WTC11 (cell line): ENCODE data around the gene ARL15. TPM values are rescaled to one million over a fixed set of nuclear protein-coding genes. Genes with fewer than 3 reads are reported as not detected.

ENCODE experiments used
- ATAC-seq: fragments of 200-7000 bp; cut with Tn5 transposase; 2 replicates; pipeline ENCODE4 v1.10.0; 2021; ENCODE audit warnings: mild to moderate bottlenecking, moderate library complexity
- CTCF ChIA-PET: fragments of 300-600 bp; sonication (Branson Sonifier 250); formaldehyde crosslinking; loops from one replicate; lab custom pipeline; 2021; ENCODE audit warnings: antibody characterized with exemption; lab: Charles Lee
- POLR2A ChIA-PET: fragments of 350-600 bp; sonication (Branson Sonifier 250); formaldehyde crosslinking; loops from one replicate; lab custom pipeline; 2021; ENCODE audit warnings: antibody characterized with exemption; lab: Charles Lee
- DNase-seq: peaks from one replicate; pipeline ENCODE4 v3.0.0; 2021; ENCODE audit warnings: low spot score
- H3K27ac Mint-ChIP-seq: 2 replicates; pipeline ENCODE4 v1.8.0; 2021; ENCODE audit warnings: mixed read lengths
- H3K27me3 Mint-ChIP-seq: 2 replicates; pipeline ENCODE4 v1.8.0; 2021; ENCODE audit warnings: low read depth, mild to moderate bottlenecking, moderate library complexity, mixed read lengths
- H3K36me3 Mint-ChIP-seq: 2 replicates; pipeline ENCODE4 v1.8.0; 2021; ENCODE audit warnings: mixed read lengths
- H3K4me1 Mint-ChIP-seq: 2 replicates; pipeline ENCODE4 v1.8.0; 2022; ENCODE audit warnings: mixed read lengths
- H3K4me3 Mint-ChIP-seq: 2 replicates; pipeline ENCODE4 v1.8.0; 2021; ENCODE audit warnings: mild to moderate bottlenecking, moderate library complexity, mixed read lengths
- H3K9me3 Mint-ChIP-seq: 2 replicates; pipeline ENCODE4 v1.8.0; 2021; ENCODE audit warnings: mixed read lengths
- AFF4 ChIP-seq: sonication (generic); formaldehyde crosslinking; IDR thresholded peaks from 2 replicates; pipeline ENCODE4 v1.8.1; 2023; ENCODE audit warnings: mild to moderate bottlenecking, missing genetic modification reagents, borderline replicate concordance
- AR ChIP-seq: fragments of 250-450 bp; sonication (Bioruptor Pico); IDR thresholded peaks from 2 replicates; pipeline ENCODE4 v1.9.0; 2021; ENCODE audit warnings: mild to moderate bottlenecking
- ATF1 ChIP-seq: sonication (generic); formaldehyde crosslinking; IDR thresholded peaks from 2 replicates; pipeline ENCODE4 v1.8.1; 2023; ENCODE audit warnings: mild to moderate bottlenecking, moderate library complexity, missing genetic modification reagents
- ATF6 ChIP-seq: sonication (generic); formaldehyde crosslinking; IDR thresholded peaks from 2 replicates; pipeline ENCODE4 v1.8.1; 2023; ENCODE audit warnings: mild to moderate bottlenecking, missing genetic modification reagents
- CREB1 ChIP-seq: sonication (generic); formaldehyde crosslinking; IDR thresholded peaks from 2 replicates; pipeline ENCODE4 v1.8.0; 2023; ENCODE audit warnings: mild to moderate bottlenecking, missing genetic modification reagents
- ELF4 ChIP-seq: sonication (generic); formaldehyde crosslinking; IDR thresholded peaks from 2 replicates; pipeline ENCODE4 v1.8.1; 2022; ENCODE audit warnings: low read depth, mild to moderate bottlenecking, moderate library complexity, missing genetic modification reagents
- ESRRA ChIP-seq: sonication (generic); formaldehyde crosslinking; IDR thresholded peaks from 2 replicates; pipeline ENCODE4 v1.8.1; 2022; ENCODE audit warnings: mild to moderate bottlenecking, missing genetic modification reagents, borderline replicate concordance
- GABPB1 ChIP-seq: sonication (generic); formaldehyde crosslinking; IDR thresholded peaks from 2 replicates; pipeline ENCODE4 v1.8.1; 2023; ENCODE audit warnings: mild to moderate bottlenecking, missing genetic modification reagents
- GRHL2 ChIP-seq: fragments of 250-450 bp; sonication (Bioruptor Pico); IDR thresholded peaks from 2 replicates; pipeline ENCODE4 v1.8.0; 2022; ENCODE audit warnings: mild to moderate bottlenecking, moderate library complexity; ENCODE audit not compliant: insufficient replicate concordance, severe bottlenecking
- GTF2I ChIP-seq: fragments of 250-450 bp; sonication (Bioruptor Pico); conservative IDR thresholded peaks from 2 replicates; pipeline ENCODE4 v1.4.0; 2021; ENCODE audit warnings: mild to moderate bottlenecking
- HMGA2 ChIP-seq: fragments of 250-450 bp; sonication (Bioruptor Pico); IDR thresholded peaks from 2 replicates; pipeline ENCODE4 v1.4.0; 2021; ENCODE audit warnings: mild to moderate bottlenecking, moderate library complexity
- JAZF1 ChIP-seq: fragments of 250-450 bp; sonication (Bioruptor Pico); IDR thresholded peaks from 2 replicates; pipeline ENCODE4 v1.9.0; 2021; ENCODE audit warnings: moderate library complexity, mild to moderate bottlenecking, inconsistent platforms
- KAT7 ChIP-seq: sonication (generic); formaldehyde crosslinking; IDR thresholded peaks from 2 replicates; pipeline ENCODE4 v1.8.1; 2023; ENCODE audit warnings: missing genetic modification reagents, mild to moderate bottlenecking, borderline replicate concordance
- MLX ChIP-seq: sonication (generic); formaldehyde crosslinking; IDR thresholded peaks from 2 replicates; pipeline ENCODE4 v1.8.1; 2023; ENCODE audit warnings: mild to moderate bottlenecking, missing genetic modification reagents, moderate library complexity
- NR3C1 ChIP-seq: sonication (generic); formaldehyde crosslinking; conservative IDR thresholded peaks from 2 replicates; pipeline ENCODE4 v1.8.1; 2023; ENCODE audit warnings: low read depth, mild to moderate bottlenecking, missing genetic modification reagents
- SMAD3 ChIP-seq: sonication (generic); formaldehyde crosslinking; IDR thresholded peaks from 2 replicates; pipeline ENCODE4 v1.8.0; 2022; ENCODE audit warnings: missing genetic modification reagents, mild to moderate bottlenecking, borderline replicate concordance
- SOX15 ChIP-seq: fragments of 250-450 bp; sonication (Bioruptor Pico); IDR thresholded peaks from 2 replicates; pipeline ENCODE4 v1.9.0; 2021; ENCODE audit warnings: mild to moderate bottlenecking
- TCF7 ChIP-seq: sonication (generic); formaldehyde crosslinking; IDR thresholded peaks from 2 replicates; pipeline ENCODE4 v1.8.0; 2022; ENCODE audit warnings: mild to moderate bottlenecking, low read depth, missing genetic modification reagents, moderate library complexity
- ZNF138 ChIP-seq: sonication (generic); formaldehyde crosslinking; conservative IDR thresholded peaks from 2 replicates; pipeline ENCODE4 v1.8.1; 2022; ENCODE audit warnings: mild to moderate bottlenecking, moderate library complexity, missing genetic modification reagents
- ZNF232 ChIP-seq: sonication (generic); formaldehyde crosslinking; IDR thresholded peaks from 2 replicates; pipeline ENCODE4 v1.8.0; 2022; ENCODE audit warnings: mild to moderate bottlenecking, missing genetic modification reagents
- total RNA-seq: library from RNA; stranded (reverse); gene quantifications from 3 replicates; pipeline ENCODE4 v1.2.3, GENCODE V29; 2021
- TF ChIP-seq, protein P1 (sequence below): fragments of 250-450 bp; sonication (Bioruptor Pico); IDR thresholded peaks from 2 replicates; pipeline ENCODE4 v1.9.0; 2021; ENCODE audit warnings: moderate library complexity, mild to moderate bottlenecking, inconsistent platforms, borderline replicate concordance

The ARL15 gene
- total RNA-seq, 1 experiment from 2014 or later, result 20.1 TPM

- no peaks in the 10 kb centered on the region for H3K36me3 Mint-ChIP-seq
Observed at GRCh38 chr5:54259090-54259489, 51.3 kb downstream of the ARL15 start.

DNA sequence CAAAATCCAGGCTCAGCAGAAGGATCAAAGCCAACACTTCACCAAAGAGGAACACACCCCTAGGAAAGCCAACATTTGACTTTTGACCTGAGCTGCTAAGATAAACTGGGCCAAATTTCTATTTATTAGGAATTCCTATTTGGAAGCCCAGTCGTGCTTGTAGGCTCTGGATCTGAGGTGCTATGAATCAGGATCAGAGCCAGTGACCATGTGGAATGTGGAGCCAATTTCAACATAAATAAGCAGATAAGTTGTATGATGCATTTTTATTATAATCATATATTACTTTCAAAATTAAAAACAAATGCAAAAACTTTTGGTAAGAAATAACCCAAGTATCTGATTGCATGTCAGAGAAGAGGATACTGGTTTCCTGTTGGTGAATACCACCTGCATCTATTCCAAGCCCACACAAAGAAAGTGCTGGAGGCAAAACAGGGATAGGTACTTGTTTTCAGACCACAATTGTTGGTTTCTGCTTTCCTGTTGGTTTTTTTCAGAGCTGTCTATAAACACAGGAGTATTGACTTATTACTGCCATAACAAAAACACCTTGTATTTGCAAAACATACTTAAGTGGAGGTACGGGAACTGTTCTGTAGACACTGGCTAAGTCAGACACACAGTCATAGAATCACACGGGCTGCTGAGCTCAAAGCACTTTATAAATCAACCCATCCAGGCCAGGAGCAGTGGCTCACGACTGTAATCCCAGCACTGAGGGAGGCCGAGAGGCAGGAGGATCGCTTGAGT lies 52.8 kb downstream of the ARL15 start:
- ATAC-seq, result no peak
- TF ChIP-seq KAT7 (no peak), GTF2I (CRISPR knock-in tag) (no peak), TCF7 (CRISPR knock-in tag) (no peak)
- TF ChIP-seq, protein P1, sequence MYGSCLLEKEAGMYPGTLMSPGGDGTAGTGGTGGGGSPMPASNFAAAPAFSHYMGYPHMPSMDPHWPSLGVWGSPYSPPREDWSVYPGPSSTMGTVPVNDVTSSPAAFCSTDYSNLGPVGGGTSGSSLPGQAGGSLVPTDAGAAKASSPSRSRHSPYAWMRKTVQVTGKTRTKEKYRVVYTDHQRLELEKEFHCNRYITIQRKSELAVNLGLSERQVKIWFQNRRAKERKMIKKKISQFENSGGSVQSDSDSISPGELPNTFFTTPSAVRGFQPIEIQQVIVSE (CRISPR knock-in tag), result no peak
- TF ChIP-seq, all 79 proteins: peak for 0
- ChIA-PET CTCF (interaction anchor here (1.0 kb wide), 1 partner anchor 14 kb away, joined by 4 read pairs; no protein-coding TSS in a partner anchor), POLR2A (no interaction called here)
- H3K9me3 Mint-ChIP-seq, result no peaks in the 10 kb centered on the region
- H3K27me3 Mint-ChIP-seq, result no peaks in the 10 kb centered on the region
- DNase-seq, result no peak
- H3K27ac Mint-ChIP-seq, result no peak overlapping the region
- no peaks in the 10 kb centered on the region for H3K36me3 Mint-ChIP-seq
- H3K4me3 Mint-ChIP-seq, result no peak overlapping the region
- peaks cover 34% of the 10 kb centered on the region for H3K4me1 Mint-ChIP-seq

More at GRCh38 chr5:54259090-54259489, 51.3 kb downstream of the ARL15 start:
- TF ChIP-seq MLX (no peak), AFF4 (CRISPR knock-in tag) (no peak), SMAD3 (CRISPR knock-in tag) (no peak), CREB1 (CRISPR knock-in tag) (no peak), GRHL2 (CRISPR knock-in tag) (no peak), SOX15 (CRISPR knock-in tag) (no peak), ESRRA (no peak), ZNF232 (no peak), ELF4 (CRISPR knock-in tag) (no peak), ATF1 (no peak), HMGA2 (no peak), JAZF1 (CRISPR knock-in tag) (no peak)
- POLR2A ChIA-PET, result no interaction called here
- ATAC-seq, result no peak
- Mint-ChIP-seq H3K4me3 (no peak overlapping the region), H3K9me3 (no peaks in the 10 kb centered on the region), H3K27ac (no peak overlapping the region), H3K27me3 (no peaks in the 10 kb centered on the region), H3K4me1 (peaks cover 34% of the 10 kb centered on the region)
- CTCF ChIA-PET, result interaction anchor here (1.0 kb wide), 1 partner anchor 53 kb away, joined by 3 read pairs; no protein-coding TSS in a partner anchor
- no peak for DNase-seq

GRCh38 chr5:54254482-54255198 lies 55.7 kb downstream of the ARL15 start:
- DNase-seq, result no peak
- no peaks in the 10 kb centered on the region for H3K9me3 Mint-ChIP-seq
- peaks cover 30% of the 10 kb centered on the region for H3K4me1 Mint-ChIP-seq
- H3K27me3 Mint-ChIP-seq, result no peaks in the 10 kb centered on the region
- no peak overlapping the region for H3K4me3 Mint-ChIP-seq
- ATAC-seq, result peak; percentile 73
- no peak overlapping the region for H3K27ac Mint-ChIP-seq
- H3K36me3 Mint-ChIP-seq, result no peaks in the 10 kb centered on the region
- ChIA-PET CTCF (interaction anchor here (1.0 to 3.7 kb wide), 6 partner anchors 11 to 165 kb away, joined by 3 to 14 read pairs (median 4); partner anchors contain the start of gene ARL15), POLR2A (no interaction called here)
- TF ChIP-seq ATF6 (CRISPR knock-in tag), result no peak
- TF ChIP-seq GABPB1, result no peak
- TF ChIP-seq ATF1, result no peak
- no peak for TF ChIP-seq NR3C1
- TF ChIP-seq AR, result no peak
- TF ChIP-seq ZNF138 (CRISPR knock-in tag), result no peak
